ENCODE results near the gene EXOSC5.
"Not testable (repeated sequence)": the region's sequence is repeated elsewhere in the genome, so short reads cannot be mapped to it uniquely, and the experiment has no call there.

Gene EXOSC5

DNA sequence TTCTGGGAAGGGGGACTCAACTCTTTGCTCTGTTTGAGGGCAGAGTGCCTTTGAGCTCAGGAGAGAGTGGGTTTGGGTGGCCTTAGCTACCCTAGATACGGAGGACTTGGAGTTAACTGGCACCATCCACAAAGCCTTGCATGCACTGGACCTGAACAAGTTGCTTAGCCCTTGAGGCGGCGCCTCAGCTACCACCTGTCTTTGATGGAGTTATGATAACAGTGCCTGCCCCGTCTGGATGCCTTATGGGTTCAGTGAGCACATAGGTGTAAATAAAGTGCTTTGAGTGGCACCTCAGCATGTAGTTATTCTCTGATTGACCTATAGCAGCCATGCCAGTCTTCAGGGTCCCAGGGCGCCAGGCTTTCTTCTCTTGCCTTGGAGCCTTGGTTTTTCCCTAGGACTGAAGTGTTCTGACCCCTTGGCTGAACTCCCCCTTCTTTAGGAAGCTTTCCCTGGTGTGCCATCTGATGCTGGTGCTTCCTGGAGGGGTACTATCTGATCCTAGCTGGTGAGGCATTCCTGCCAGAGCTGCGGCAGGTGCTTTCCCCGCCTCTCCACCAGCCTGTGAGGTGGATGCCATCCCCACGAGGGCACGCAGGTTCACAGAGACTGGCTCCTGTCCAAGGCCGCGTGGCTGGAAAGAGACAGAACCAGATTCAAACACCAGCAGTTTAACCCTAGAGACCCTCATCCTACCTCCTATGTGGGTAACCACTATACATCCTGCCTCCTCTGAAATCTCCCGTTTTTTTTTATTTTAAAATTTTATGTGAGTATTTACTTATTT is 6.2 kb upstream of the EXOSC5 start:
- no peak for DNase-seq

DNA sequence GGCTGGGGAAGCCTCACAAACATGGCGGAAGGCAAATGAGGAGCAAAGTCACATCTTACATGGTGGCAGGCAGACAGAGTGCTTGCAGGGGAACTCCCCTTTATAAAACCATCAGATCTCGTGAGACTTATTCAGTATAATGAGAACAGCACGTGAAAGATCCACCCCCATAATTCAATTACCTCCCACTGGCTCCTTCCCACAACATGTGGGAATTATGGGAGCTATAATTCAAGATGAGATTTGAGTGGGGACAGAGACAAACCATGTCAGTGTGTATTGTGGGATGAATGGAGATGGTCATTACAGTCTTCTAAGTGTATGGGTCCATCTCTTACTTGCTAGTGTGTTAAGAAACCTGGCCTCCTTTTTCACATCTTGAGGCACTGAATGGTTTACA is 4.9 kb upstream of the EXOSC5 start:
- no peak for DNase-seq

GRCh38 chr19:41401483-41401882 is 4.3 kb upstream of the EXOSC5 start:
- DNase-seq = no peak

DNA sequence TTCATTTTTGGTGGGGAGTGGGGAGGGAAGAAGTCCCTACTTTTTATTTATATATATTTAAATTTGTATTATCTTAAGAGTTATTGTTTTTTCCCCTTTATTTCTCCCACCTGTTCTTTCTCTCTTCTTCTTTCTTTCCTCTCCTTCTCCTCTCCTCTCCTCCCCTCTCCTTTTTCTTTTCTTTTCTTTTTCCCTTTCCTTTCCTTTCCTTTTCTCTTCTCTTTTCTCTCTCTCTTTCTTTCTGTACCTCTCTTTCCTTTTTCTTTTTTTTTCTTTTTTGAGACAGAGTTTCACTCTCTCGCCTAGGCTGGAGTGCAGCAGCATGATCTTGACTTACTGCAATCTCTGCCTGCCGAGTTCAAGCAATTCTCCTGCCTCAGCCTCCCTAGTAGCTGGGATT is 2.4 kb upstream of the EXOSC5 start:
- DNase-seq = no peak

- DNase-seq = no peak
Observed at GRCh38 chr19:41399091-41399490, 1.9 kb upstream of the EXOSC5 start.

DNA sequence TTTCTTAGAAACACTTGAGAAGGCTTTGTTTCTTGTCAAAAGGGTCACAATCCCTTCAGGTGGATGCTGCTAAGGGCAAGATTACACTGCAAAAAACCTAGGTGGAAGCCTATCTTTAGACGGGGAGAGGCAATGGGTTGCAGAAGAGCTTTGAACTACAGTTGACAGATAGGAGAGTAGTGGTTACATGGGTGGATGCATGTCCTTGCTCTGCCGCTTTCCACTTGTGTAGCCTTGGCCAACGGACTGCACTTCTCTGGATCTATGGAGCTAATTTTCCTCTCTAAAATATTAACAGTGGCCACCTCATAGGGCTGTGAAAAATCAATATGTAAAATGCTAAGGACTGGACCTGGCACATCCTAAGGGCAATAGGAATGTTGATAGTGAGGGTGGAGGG is 1.4 kb upstream of the EXOSC5 start:
- DNase-seq = no peak

DNA sequence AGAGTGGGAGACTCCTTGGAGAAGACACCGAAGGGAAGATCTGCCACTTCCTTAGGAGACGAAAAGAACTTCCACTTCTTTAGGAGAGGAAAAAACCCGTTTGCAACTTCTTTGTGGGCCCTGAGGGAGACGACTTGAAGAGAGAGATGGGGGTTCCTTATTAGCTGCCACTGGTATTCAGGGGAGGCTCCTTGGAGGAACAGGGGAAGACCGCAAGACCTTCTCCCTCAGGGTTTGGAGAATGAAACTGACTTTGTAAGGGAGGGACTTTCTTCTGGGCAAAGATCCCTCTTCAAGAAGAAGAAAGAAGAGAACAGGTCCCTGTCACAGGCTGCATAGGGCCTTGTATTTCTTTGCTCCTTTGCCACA is 875 bp upstream of the EXOSC5 start:
- DNase-seq = no peak

DNA sequence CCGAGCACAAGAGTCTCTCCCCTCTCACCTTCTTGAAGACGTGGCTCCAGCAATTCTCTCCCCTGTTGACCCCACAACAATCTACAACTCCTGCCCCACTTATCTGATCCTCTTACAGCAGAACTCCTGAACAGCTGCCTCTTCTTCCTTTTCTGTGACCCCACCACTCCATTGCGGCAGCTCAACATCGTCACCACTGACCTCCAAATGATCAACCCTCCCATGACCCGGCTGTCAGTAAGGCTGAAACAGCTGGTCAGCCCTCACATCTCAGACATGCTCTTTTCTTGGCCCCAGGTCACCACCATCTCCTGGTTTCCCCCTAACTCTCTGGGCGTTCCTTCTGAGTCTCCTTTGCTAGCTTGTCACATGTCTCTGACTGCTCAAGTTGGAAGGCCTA is 1.8 kb downstream of the EXOSC5 start:
- DNase-seq = no peak

DNA sequence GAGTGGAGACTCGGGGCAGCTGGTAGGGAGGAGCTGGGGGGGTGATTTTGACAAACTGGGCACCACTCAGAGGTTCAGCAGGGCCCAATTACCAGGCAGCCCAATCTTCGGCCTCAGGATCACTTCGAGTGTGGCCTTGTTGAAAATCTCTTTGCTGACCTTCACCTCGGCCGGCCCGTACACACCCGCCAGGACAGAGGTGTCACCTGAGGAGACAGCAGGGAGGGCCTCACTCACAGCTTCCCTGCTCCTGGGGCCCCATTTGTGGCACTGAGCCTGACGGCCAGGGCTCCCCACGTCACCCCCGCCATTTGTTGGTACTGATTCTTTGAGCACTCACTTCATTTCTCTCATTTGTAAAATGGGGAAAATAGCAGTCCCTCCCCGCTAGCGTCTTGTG is 4.4 kb downstream of the EXOSC5 start:
- DNase-seq = no peak

GRCh38 chr19:41391618-41392017 is 5.5 kb downstream of the EXOSC5 start:
- no peak for DNase-seq

- no peak for DNase-seq
Observed at GRCh38 chr19:41386442-41386841, 10.7 kb downstream of the EXOSC5 start.

DNA sequence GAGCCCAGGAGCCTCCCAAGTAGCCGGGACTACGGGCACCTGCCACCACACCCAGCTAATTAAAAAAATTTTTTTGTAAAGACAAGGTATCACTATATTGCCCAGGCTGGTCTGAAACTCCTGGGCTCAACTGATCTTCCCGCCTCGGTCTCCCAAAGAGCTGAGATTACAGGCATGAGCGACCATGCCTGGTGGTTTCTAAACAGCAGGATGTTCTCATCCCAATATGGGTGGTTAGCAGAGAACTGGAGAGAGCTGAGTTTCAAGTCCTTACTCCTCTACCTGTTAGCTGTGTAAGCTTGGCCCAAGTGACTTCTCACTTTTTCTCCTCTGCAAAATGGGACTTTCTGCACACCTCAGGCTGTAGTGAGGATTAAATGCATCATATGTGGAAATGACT is 12.8 kb downstream of the EXOSC5 start:
- DNase-seq = no peak

GRCh38 chr19:41381536-41381935 is 15.6 kb downstream of the EXOSC5 start:
- not testable (repeated sequence) for DNase-seq

GRCh38 chr19:41377977-41378709 is 19.0 kb downstream of the EXOSC5 start:
- no peak for DNase-seq

- no peak for DNase-seq
Observed at GRCh38 chr19:41376998-41377365, 20.2 kb downstream of the EXOSC5 start.

- DNase-seq = no peak
Observed at GRCh38 chr19:41376241-41376997, 20.7 kb downstream of the EXOSC5 start, which contains the start of gene TMEM91. Gene TMEM91, plus strand, starts transcription at chr19:41376533. Its CDS starts 1,777 bp downstream, at chr19:41378310.

GRCh38 chr19:41373993-41374392 is 23.2 kb downstream of the EXOSC5 start:
- DNase-seq = no peak

GRCh38 chr19:41372501-41372900 is 24.7 kb downstream of the EXOSC5 start:
- no peak for DNase-seq

DNA sequence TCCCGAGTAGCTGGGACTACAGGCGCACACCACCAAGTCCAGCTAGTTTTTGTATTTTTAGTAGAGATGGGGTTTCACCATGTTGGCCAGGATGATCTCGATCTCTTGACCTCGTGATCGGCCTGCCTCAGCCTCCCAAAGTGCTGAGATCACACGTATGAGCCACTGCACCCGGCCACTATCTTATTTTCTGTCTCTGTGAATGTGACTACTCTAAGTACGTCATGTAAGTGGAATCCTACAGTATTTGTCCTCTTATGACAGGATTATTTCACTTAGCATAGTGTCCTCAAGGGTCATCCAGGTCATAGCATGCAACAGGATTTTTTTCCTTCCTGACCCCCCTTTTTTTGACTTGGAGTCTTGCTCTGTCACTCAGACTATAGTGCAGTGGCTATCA is 25.6 kb downstream of the EXOSC5 start:
- DNase-seq = no peak

DNA sequence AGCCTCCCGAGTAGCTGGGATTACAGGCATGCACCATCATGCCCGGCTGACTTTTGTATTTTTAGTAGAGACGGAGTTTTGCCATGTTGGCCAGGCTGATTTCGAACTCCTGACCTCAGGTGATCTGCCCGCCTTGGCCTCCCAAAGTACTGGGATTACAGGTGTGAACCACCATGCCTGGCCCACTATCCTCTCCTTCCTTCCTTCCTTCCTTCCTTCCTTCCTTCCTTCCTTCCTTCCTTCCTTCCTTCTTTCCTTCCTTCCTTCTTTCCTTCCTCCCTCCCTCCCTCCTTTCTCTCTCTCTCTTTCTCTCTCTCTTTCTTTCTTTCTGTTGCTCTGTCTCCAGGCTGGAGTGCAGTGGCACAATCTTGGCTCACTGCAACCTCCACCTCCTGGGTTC is 26.0 kb downstream of the EXOSC5 start:
- DNase-seq = not testable (repeated sequence)

DNA sequence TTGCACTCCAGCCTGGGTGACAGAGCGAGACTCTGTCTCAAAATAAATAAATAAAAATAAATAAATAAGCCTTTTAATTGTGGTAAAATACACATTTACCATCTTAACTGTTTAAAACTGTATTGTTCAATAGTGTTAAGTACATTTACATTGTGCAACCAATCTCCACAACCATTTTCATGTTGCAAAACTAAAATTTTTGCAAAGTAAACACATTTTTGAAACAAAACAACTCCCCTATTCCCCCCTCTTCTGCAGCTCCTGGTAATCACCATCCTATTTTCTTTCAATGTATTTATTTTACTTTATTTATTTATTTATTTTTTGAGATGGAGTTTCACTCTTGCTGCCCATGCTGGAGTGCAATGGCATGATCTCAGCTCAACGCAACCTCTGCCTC is 27.4 kb downstream of the EXOSC5 start:
- no peak for DNase-seq

- DNase-seq = no peak
Observed at GRCh38 chr19:41367848-41368301, 29.3 kb downstream of the EXOSC5 start.

GRCh38 chr19:41366089-41366488 is 31.1 kb downstream of the EXOSC5 start:
- no peak for DNase-seq
